B cell (primary cell): ENCODE data around the gene ZNF710. TPM values are rescaled to one million over a fixed set of nuclear protein-coding genes. Genes with fewer than 3 reads are reported as not detected.
A peak's percentile ranks its signal among the peaks of the same experiment; 100 is the strongest.

ENCODE experiments used
- ATAC-seq: fragments of 200-7000 bp; cut with Tn5 transposase; one replicate; pipeline ENCODE4 v1.10.0; 2021; ENCODE audit warnings: low read depth, mild to moderate bottlenecking, moderate number of reproducible peaks, moderate library complexity
- CTCF ChIA-PET: fragments of 350-600 bp; sonication (Branson Sonifier 250); formaldehyde crosslinking; loops from one replicate; lab custom pipeline; 2021; ENCODE audit warnings: antibody characterized with exemption, inconsistent platforms; lab: Charles Lee
- POLR2A ChIA-PET: fragments of 350-600 bp; sonication (Branson Sonifier 250); formaldehyde crosslinking; loops from one replicate; lab custom pipeline; 2021; ENCODE audit warnings: antibody characterized with exemption; lab: Charles Lee
- DNase-seq: peaks from one replicate; pipeline ENCODE4 v3.0.0; 2013
- H2AFZ ChIP-seq: 2 replicates; pipeline ENCODE4 v1.6.1; 2012; ENCODE audit warnings: mild to moderate bottlenecking, low read depth, low read length; ENCODE audit not compliant: insufficient read depth, poor library complexity, severe bottlenecking
- H3K27ac ChIP-seq, 2 donors: 1 replicate in 1 of 2; 2 replicates in 1 of 2; pipeline ENCODE4 v1.5.1; 2012 to 2013; ENCODE audit warnings: low read length in 2 of 2, mild to moderate bottlenecking in 2 of 2, moderate library complexity in 1 of 2
- H3K27me3 ChIP-seq, 4 experiments: fragments of 200-600 bp in 1 of 4; sonication (generic) in 1 of 4; replicated peaks in 1 of 4; 1 replicate in 2 of 4; 2 replicates in 2 of 4; pipeline versions ENCODE4 v1.6.1 to v1.7.0; 2013 to 2016; ENCODE audit warnings: low read length in 3 of 4, mild to moderate bottlenecking in 2 of 4, mixed read lengths in 1 of 4, moderate library complexity in 1 of 4; ENCODE audit not compliant: insufficient read depth in 4 of 4, control insufficient read depth in 3 of 4; ENCODE audit errors: control extremely low read depth in 1 of 4
- H3K36me3 ChIP-seq, 2 experiments: replicated peaks in 1 of 2; 1 replicate in 1 of 2; 2 replicates in 1 of 2; pipeline versions ENCODE4 v1.6.1 to v1.7.1; 2013; ENCODE audit warnings: low read length in 1 of 2; ENCODE audit not compliant: insufficient read depth in 2 of 2, control insufficient read depth in 1 of 2; ENCODE audit errors: control extremely low read depth in 1 of 2, extremely low read depth in 1 of 2
- H3K4me1 ChIP-seq, 2 donors: fragments of 200-600 bp in 1 of 2; sonication (generic) in 1 of 2; 1 replicate in 1 of 2; 2 replicates in 1 of 2; pipeline versions ENCODE4 v1.5.1 to v1.6.1; 2013 to 2017; ENCODE audit warnings: low read length in 2 of 2; ENCODE audit not compliant: control insufficient read depth in 2 of 2, insufficient read depth in 2 of 2
- H3K4me2 ChIP-seq: replicated peaks from 2 replicates; pipeline ENCODE3; 2012; ENCODE audit warnings: mild to moderate bottlenecking, low read depth, low read length; ENCODE audit not compliant: poor library complexity, severe bottlenecking
- H3K4me3 ChIP-seq, 5 experiments: fragments of 200-600 bp in 1 of 5; sonication (generic) in 1 of 5; 1 replicate in 3 of 5; 2 replicates in 2 of 5; pipeline versions ENCODE4 v1.5.1 to v1.7.0; 2011 to 2016; ENCODE audit warnings: low read length in 4 of 5, mild to moderate bottlenecking in 4 of 5, low read depth in 2 of 5, control low read depth in 1 of 5, moderate library complexity in 1 of 5; ENCODE audit not compliant: insufficient read depth in 1 of 5; ENCODE audit errors: control extremely low read depth in 1 of 5, extremely low read depth in 1 of 5
- H3K79me2 ChIP-seq: fragments of 200-600 bp; sonication (generic); one replicate; pipeline ENCODE4 v1.6.0; 2016; ENCODE audit warnings: low read length; ENCODE audit not compliant: control insufficient read depth, insufficient read depth
- H3K9ac ChIP-seq: fragments of 200-600 bp; sonication (generic); 2 replicates; pipeline ENCODE4 v1.6.1; 2017; ENCODE audit warnings: mild to moderate bottlenecking, low read length, moderate library complexity
- H3K9me3 ChIP-seq, 3 donors: one replicate each; pipeline versions ENCODE4 v1.6.1 to v1.7.1; 2013; ENCODE audit warnings: low read length in 2 of 3; ENCODE audit not compliant: control insufficient read depth in 2 of 3, insufficient read depth in 1 of 3; ENCODE audit errors: control extremely low read depth in 1 of 3
- H4K20me1 ChIP-seq: 2 replicates; pipeline ENCODE4 v1.6.0; 2012; ENCODE audit warnings: mild to moderate bottlenecking, low read length; ENCODE audit not compliant: insufficient read depth, control insufficient read depth, poor library complexity, severe bottlenecking
- H3K27ac Mint-ChIP-seq: one replicate; pipeline ENCODE4 v1.8.0; 2021; ENCODE audit warnings: mixed read lengths
- H3K27me3 Mint-ChIP-seq: one replicate; pipeline ENCODE4 v1.8.0; 2021; ENCODE audit warnings: mixed read lengths
- H3K4me1 Mint-ChIP-seq: one replicate; pipeline ENCODE4 v1.8.0; 2021; ENCODE audit warnings: mixed read lengths
- H3K4me3 Mint-ChIP-seq: one replicate; pipeline ENCODE4 v1.8.0; 2021; ENCODE audit warnings: mixed read lengths
- H3K9me3 Mint-ChIP-seq: one replicate; pipeline ENCODE4 v1.8.0; 2022; ENCODE audit warnings: mixed read lengths; ENCODE audit not compliant: insufficient read depth
- EZH2 ChIP-seq: IDR thresholded peaks from 2 replicates; pipeline ENCODE4 v1.6.1; 2012; ENCODE audit warnings: borderline replicate concordance, low read depth, mild to moderate bottlenecking, moderate library complexity, low read length; ENCODE audit not compliant: insufficient read depth, poor library complexity, severe bottlenecking
- WGBS: methylation state at CpG from one replicate; pipeline ENCODE4 v1.1.5; 2013; ENCODE audit warnings: missing lambda C conversion rate; ENCODE audit not compliant: insufficient coverage; 5-methylcytosine and 5-hydroxymethylcytosine counted together
- intact Hi-C: fragments of 100-400 bp; cut with micrococcal nuclease; formaldehyde crosslinking; loops from one replicate; pipeline ENCODE4 v1.10.0; 2022
- polyA plus RNA-seq: library from polyadenylated mRNA; depleted of rRNA; stranded (reverse); fragments of >200 nt; gene quantifications from 2 replicates; pipeline ENCODE4 v1.2.3, GENCODE V29; 2012
- total RNA-seq, 2 donors: library from RNA; stranded (reverse); fragments of 120-200 nt in 1 of 2; gene quantifications; 1 replicate in 1 of 2; 2 replicates in 1 of 2; pipeline versions ENCODE4 v1.2.3 to v1.2.4, GENCODE V29; 2013 to 2022
- TF ChIP-seq, protein P1 (sequence below): fragments of 200-600 bp; IDR thresholded peaks from one replicate; pipeline ENCODE4 v1.8.0; 2022; ENCODE audit warnings: antibody characterized with exemption, mild to moderate bottlenecking

Gene ZNF710
- total and polyA plus RNA-seq, 2 donors (not counting 1 experiment from before 2014, with no cell fraction given) = 8.7 to 38.7 TPM

DNA sequence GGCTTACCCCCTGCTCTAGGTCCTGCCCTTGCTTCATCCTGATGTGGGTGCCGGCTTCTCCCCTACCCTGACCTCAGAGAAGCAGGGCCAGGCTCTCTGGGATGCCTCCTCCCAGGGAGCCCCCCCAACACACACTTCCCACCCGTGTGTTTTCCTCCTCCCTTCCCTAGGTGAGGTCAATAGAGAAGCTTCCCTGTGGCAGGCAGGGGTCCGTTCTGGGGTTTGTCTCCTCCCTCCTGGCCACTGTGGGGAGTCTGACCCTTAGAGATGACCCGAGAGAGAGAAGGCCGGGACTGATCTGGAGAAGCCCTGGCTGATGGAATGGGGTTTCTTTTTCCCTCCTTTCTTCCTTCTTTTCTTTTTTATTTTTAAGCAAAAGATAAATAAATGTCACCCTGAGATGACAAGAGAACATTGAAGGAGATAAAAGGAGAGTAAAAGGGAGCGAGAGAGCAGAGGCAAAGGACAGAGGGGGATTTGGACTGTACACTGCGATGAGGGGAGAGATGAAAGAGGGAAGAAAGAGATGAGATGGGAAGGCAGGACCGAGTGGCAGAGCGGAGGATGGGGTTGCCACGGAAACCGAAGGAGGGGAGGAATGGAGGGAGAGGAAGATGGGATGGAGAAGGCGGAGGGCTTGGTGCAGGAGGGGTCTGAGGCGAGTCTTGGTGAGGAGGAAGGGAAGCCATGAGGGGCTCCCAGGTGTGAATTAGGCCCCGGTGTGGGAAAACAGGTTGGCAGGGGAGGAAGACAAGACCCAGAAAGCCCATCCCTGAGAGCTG is 52.8 kb downstream of the ZNF710 start:
- H3K79me2 ChIP-seq = peaks cover 71% of the 10 kb centered on the region
- no peak overlapping the region for H2AFZ ChIP-seq
- H3K4me2 ChIP-seq = no peak overlapping the region
- TF ChIP-seq, protein P1, sequence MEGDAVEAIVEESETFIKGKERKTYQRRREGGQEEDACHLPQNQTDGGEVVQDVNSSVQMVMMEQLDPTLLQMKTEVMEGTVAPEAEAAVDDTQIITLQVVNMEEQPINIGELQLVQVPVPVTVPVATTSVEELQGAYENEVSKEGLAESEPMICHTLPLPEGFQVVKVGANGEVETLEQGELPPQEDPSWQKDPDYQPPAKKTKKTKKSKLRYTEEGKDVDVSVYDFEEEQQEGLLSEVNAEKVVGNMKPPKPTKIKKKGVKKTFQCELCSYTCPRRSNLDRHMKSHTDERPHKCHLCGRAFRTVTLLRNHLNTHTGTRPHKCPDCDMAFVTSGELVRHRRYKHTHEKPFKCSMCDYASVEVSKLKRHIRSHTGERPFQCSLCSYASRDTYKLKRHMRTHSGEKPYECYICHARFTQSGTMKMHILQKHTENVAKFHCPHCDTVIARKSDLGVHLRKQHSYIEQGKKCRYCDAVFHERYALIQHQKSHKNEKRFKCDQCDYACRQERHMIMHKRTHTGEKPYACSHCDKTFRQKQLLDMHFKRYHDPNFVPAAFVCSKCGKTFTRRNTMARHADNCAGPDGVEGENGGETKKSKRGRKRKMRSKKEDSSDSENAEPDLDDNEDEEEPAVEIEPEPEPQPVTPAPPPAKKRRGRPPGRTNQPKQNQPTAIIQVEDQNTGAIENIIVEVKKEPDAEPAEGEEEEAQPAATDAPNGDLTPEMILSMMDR = no peak
- no peak for TF ChIP-seq EZH2
- H3K36me3 ChIP-seq = no peaks in the 10 kb centered on the region
- Mint-ChIP-seq H3K4me1 (peaks cover 61% of the 10 kb centered on the region), H3K9me3 (no peaks in the 10 kb centered on the region), H3K27ac (peak overlapping the region; percentile 50), H3K4me3 (no peak overlapping the region), H3K27me3 (no peaks in the 10 kb centered on the region)
- no peak overlapping the region for H3K9ac ChIP-seq
- DNase-seq (no peak), ATAC-seq (no peak)
- intact Hi-C loops = no loop called here
- no peak overlapping the region for H3K4me3 ChIP-seq
- H3K27ac ChIP-seq = no peak overlapping the region
- no peaks in the 10 kb centered on the region for H4K20me1 ChIP-seq
- H3K27me3 ChIP-seq = no peaks in the 10 kb centered on the region
- peaks cover 0 to 2% (median 0%) of the 10 kb centered on the region in 3 donors for H3K9me3 ChIP-seq
- ChIA-PET POLR2A (no interaction called here), CTCF (interaction anchor here (0.6 to 4.3 kb wide), 3 partner anchors 17 to 167 kb away, joined by 3 to 19 read pairs (median 3); no protein-coding TSS in a partner anchor)
- H3K4me1 ChIP-seq = peaks cover 18 to 45% of the 10 kb centered on the region in 2 donors
- whole genome bisulfite sequencing = 98% methylated on average over 9 of the region's 14 CpGs

DNA sequence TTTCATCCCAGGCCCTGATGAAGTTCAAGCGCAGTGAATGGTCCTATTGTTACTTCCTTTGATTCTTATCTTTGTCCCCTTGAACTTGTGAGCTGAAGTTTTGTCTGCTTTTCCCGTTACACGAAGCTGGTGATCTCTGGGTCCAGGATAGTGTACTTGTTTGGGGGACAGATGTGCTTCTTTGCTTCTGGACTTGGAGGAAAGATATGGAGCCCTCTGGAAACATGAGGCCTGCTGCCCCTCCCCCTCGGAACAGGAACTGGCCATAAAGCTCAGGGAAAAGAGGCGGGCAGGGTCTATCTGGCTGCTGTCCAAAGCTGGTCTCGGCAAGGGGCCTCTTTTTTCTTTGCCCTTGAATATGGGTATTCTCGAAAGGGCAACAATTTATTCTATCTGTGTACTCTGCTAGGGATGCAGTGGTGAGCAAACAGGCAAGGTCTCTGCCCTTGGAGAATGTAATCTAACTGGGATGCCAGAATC is 53.5 kb downstream of the ZNF710 start:
- Histone ChIP-seq H3K4me1 (peaks cover 24 to 52% of the 10 kb centered on the region in 2 donors), H3K4me2 (no peak overlapping the region), H3K79me2 (peaks cover 63% of the 10 kb centered on the region), H3K4me3 (no peak overlapping the region), H4K20me1 (no peaks in the 10 kb centered on the region), H3K9ac (no peak overlapping the region), H3K36me3 (no peaks in the 10 kb centered on the region), H3K27ac (no peak overlapping the region), H3K27me3 (no peaks in the 10 kb centered on the region), H3K9me3 (peaks cover 0 to 7% (median 0%) of the 10 kb centered on the region in 3 donors), H2AFZ (no peak overlapping the region)
- POLR2A ChIA-PET = no interaction called here
- H3K9me3 Mint-ChIP-seq = no peaks in the 10 kb centered on the region
- no peaks in the 10 kb centered on the region for H3K27me3 Mint-ChIP-seq
- intact Hi-C loops = no loop called here
- WGBS = 90% methylated on average over 5 of the region's 7 CpGs
- CTCF ChIA-PET = interaction anchor here (0.6 to 4.3 kb wide), 4 partner anchors 16 to 132 kb away, joined by 3 to 19 read pairs (median 3); no protein-coding TSS in a partner anchor
- peaks cover 61% of the 10 kb centered on the region for H3K4me1 Mint-ChIP-seq
- DNase-seq (no peak), ATAC-seq (no peak)
- H3K4me3 Mint-ChIP-seq = no peak overlapping the region
- H3K27ac Mint-ChIP-seq = no peak overlapping the region
- TF ChIP-seq EZH2 = no peak
- TF ChIP-seq, protein P1 = no peak
